ENCODE results near the gene UST. TPM values are rescaled to one million over a fixed set of nuclear protein-coding genes. Genes with fewer than 3 reads are reported as not detected.

The UST gene
- total and polyA plus RNA-seq, 2 donors (not counting 1 experiment from before 2014, with no cell fraction given): 7.3 to 16.9 TPM

DNA sequence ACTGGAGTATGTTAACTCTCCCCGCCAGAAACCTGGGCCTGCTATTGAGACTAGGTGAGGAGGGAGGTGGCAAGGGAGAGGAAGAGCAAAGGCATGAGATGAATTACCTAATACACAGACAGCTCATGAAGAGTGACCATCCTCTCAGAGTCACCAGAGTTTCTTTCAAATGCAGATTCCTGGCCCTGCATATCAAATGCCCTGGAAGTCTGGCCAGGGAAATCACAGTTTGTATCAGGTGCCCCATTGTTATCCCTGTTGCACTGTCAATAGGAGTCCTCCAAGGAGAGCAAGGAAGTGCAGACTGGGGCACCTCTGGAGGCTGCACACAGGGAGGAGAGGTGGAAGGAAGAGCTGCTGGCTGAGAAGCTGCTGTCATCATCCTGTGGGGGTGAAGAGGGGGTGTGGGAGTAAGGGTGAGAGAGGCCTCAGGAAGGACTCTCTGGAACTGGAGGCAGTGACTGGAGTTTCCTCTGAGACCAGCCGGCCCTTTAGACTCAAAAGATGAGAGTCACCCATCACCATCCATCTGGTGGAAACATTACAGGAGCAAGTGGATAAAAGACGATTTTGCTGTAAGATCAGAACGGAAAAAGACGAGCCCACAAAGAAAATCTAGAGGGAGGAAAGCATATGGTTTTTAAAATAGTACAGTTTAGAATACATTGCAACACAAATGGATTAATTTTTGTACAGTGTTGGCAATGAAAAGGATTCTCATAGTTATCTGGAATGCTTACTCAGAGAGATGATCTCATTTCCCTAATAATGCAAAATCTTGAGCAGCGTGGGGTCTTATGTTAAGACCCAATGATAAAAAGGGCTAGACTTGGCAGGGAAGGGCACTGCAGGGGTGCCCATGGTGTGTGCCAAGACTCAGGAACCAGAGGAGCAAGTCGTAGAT lies 268.1 kb downstream of the UST start:
- Histone ChIP-seq H3K79me2 (ENCODE audit: control insufficient read depth, insufficient read depth, low read length) (no peaks in the 10 kb centered on the region), H3K27ac (ENCODE audit: low read length in 2 of 2) (no peak overlapping the region), H3K36me3 (replicated peaks in 1 of 2; ENCODE audit: control extremely low read depth in 1 of 2, control insufficient read depth in 1 of 2, extremely low read depth in 1 of 2, insufficient read depth in 2 of 2, low read length in 1 of 2) (peaks cover 0 to 16% of the 10 kb centered on the region in 2 experiments), H3K4me2 (replicated peaks; ENCODE audit: low read depth, low read length, poor library complexity, severe bottlenecking) (no peak overlapping the region), H3K27me3 (replicated peaks in 1 of 4; ENCODE audit: control extremely low read depth in 1 of 4, control insufficient read depth in 3 of 4, insufficient read depth in 4 of 4, low read length in 3 of 4) (no peaks in the 10 kb centered on the region), H4K20me1 (ENCODE audit: control insufficient read depth, insufficient read depth, low read length, poor library complexity, severe bottlenecking) (no peaks in the 10 kb centered on the region), H3K4me1 (ENCODE audit: control insufficient read depth in 2 of 2, insufficient read depth in 2 of 2, low read length in 2 of 2) (no peaks in the 10 kb centered on the region), H3K9me3 (ENCODE audit: control extremely low read depth in 1 of 3, control insufficient read depth in 2 of 3, insufficient read depth in 1 of 3, low read length in 2 of 3) (no peaks in the 10 kb centered on the region), H2AFZ (ENCODE audit: insufficient read depth, low read depth, low read length, poor library complexity, severe bottlenecking) (no peak overlapping the region), H3K9ac (ENCODE audit: low read length) (no peak overlapping the region), H3K4me3 (ENCODE audit: control extremely low read depth in 1 of 5, extremely low read depth in 1 of 5, insufficient read depth in 1 of 5, low read depth in 2 of 5, low read length in 4 of 5) (no peak overlapping the region)
- Mint-ChIP-seq H3K4me1 (no peaks in the 10 kb centered on the region), H3K27me3 (no peaks in the 10 kb centered on the region), H3K27ac (no peak overlapping the region), H3K4me3 (no peak overlapping the region), H3K9me3 (ENCODE audit: insufficient read depth) (no peaks in the 10 kb centered on the region)
- POLR2A ChIA-PET: no interaction called here
- WGBS (ENCODE audit: insufficient coverage): 80% methylated on average over 1 of the region's 7 CpGs
- intact Hi-C loops (cut with micrococcal nuclease): no loop called here
- TF ChIP-seq, protein P1, sequence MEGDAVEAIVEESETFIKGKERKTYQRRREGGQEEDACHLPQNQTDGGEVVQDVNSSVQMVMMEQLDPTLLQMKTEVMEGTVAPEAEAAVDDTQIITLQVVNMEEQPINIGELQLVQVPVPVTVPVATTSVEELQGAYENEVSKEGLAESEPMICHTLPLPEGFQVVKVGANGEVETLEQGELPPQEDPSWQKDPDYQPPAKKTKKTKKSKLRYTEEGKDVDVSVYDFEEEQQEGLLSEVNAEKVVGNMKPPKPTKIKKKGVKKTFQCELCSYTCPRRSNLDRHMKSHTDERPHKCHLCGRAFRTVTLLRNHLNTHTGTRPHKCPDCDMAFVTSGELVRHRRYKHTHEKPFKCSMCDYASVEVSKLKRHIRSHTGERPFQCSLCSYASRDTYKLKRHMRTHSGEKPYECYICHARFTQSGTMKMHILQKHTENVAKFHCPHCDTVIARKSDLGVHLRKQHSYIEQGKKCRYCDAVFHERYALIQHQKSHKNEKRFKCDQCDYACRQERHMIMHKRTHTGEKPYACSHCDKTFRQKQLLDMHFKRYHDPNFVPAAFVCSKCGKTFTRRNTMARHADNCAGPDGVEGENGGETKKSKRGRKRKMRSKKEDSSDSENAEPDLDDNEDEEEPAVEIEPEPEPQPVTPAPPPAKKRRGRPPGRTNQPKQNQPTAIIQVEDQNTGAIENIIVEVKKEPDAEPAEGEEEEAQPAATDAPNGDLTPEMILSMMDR (IDR thresholded peaks at IDR 0.05): no peak
- TF ChIP-seq EZH2 (IDR thresholded peaks at IDR 0.05; ENCODE audit: borderline replicate concordance, insufficient read depth, low read depth, low read length, poor library complexity, severe bottlenecking): no peak
- DNase-seq (no peak), ATAC-seq (ENCODE audit: low read depth) (no peak)
- CTCF ChIA-PET: no interaction called here
